GM21528 (cell line): Measurements from ENCODE around the gene HSD17B12.

Source experiments
- ATAC-seq: cut with Tn5 transposase; IDR thresholded peaks from one replicate; pipeline ENCODE4 v1.9.1; 2021; ENCODE audit warnings: mild to moderate bottlenecking, moderate library complexity; ENCODE audit not compliant: unreplicated experiment, low FRiP score

HSD17B12 gene

DNA sequence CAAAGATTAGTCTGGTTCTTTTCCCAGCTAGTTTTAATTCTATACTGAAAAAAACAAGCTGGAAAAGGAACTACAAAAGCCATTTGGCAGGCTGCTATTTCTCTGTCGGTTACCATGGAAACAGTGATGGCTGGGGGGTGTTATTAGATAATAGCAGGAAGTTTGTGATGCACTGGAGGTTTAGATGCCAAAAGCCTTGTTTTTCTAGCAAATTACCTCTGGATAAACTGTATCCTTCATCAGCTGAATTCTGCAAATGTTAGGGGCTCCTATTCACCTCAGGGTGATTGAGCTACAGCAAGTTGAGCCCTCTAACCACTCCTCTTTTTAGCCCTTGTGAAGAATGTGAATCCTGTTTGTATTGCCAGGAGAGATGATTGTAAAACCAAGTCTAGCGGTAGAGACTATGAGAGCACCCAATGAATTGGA lies 225.3 kb downstream of the HSD17B12 start:
- no peak for ATAC-seq
